ENCODE data around the gene TSC22D1. TPM values are rescaled to one million over a fixed set of nuclear protein-coding genes. Genes with fewer than 3 reads are reported as not detected.

Gene TSC22D1
- total RNA-seq, 2 experiments from 2014 or later = 14.6 to 27.7 TPM

GRCh38 chr13:44411841-44412240, 164.3 kb downstream of the TSC22D1 start:
- ChIA-PET POLR2A (no interaction called here), CTCF (ENCODE audit: unreplicated experiment) (no interaction called here)
- no peak overlapping the region for H3K4me3 ChIP-seq (ENCODE audit: low read depth, low read length, poor library complexity, severe bottlenecking)
- H3K27ac ChIP-seq (ENCODE audit: low read depth, low read length, poor library complexity, severe bottlenecking) = no peak overlapping the region
- no peak for DNase-seq (ENCODE audit: low spot score)
- no peak for TF ChIP-seq EZH2phosphoT487 (IDR thresholded peaks at IDR 0.05; ENCODE audit: borderline replicate concordance, low read depth, low read length)
- no peak for TF ChIP-seq CTCF (conservative IDR thresholded peaks at IDR 0.05; ENCODE audit: low read length)
- no peak overlapping the region for H2AFZ ChIP-seq (ENCODE audit: low read length)
- intact Hi-C loops (cut with micrococcal nuclease; ENCODE audit: unreplicated experiment) = no loop called here
- no peak overlapping the region for H3K4me2 ChIP-seq (ENCODE audit: low read length)
- no peaks in the 10 kb centered on the region for H4K20me1 ChIP-seq (ENCODE audit: insufficient read depth, low read length)
- no peaks in the 10 kb centered on the region for H3K36me3 ChIP-seq (ENCODE audit: insufficient read depth, low read length)
- no peaks in the 10 kb centered on the region for H3K9me3 ChIP-seq (ENCODE audit: low read length)
- no peaks in the 10 kb centered on the region for H3K79me2 ChIP-seq (ENCODE audit: insufficient read depth, low read depth, low read length)
- no peaks in the 10 kb centered on the region for H3K9me2 ChIP-seq (ENCODE audit: insufficient read depth, low read length)
- H3K4me1 ChIP-seq (ENCODE audit: insufficient read depth, low read length, poor library complexity, severe bottlenecking) = no peaks in the 10 kb centered on the region
- BruUV-seq (replicated peaks) = no TSS peak

- H2AFZ ChIP-seq (ENCODE audit: low read length) = no peak overlapping the region
- H3K4me2 ChIP-seq (ENCODE audit: low read length) = no peak overlapping the region
- no peaks in the 10 kb centered on the region for H3K4me1 ChIP-seq (ENCODE audit: insufficient read depth, low read length, poor library complexity, severe bottlenecking)
- ChIA-PET CTCF (ENCODE audit: unreplicated experiment) (no interaction called here), POLR2A (no interaction called here)
- no peaks in the 10 kb centered on the region for H3K9me3 ChIP-seq (ENCODE audit: low read length)
- no peaks in the 10 kb centered on the region for H3K9me2 ChIP-seq (ENCODE audit: insufficient read depth, low read length)
- intact Hi-C loops (cut with micrococcal nuclease; ENCODE audit: unreplicated experiment) = no loop called here
- no peaks in the 10 kb centered on the region for H3K36me3 ChIP-seq (ENCODE audit: insufficient read depth, low read length)
- BruUV-seq (replicated peaks) = no TSS peak
- H3K4me3 ChIP-seq (ENCODE audit: low read depth, low read length, poor library complexity, severe bottlenecking) = no peak overlapping the region
- TF ChIP-seq EZH2phosphoT487 (IDR thresholded peaks at IDR 0.05; ENCODE audit: borderline replicate concordance, low read depth, low read length) = no peak
- peak; percentile 47; the same call in 1 of the 2 replicates for TF ChIP-seq CTCF (conservative IDR thresholded peaks at IDR 0.05; ENCODE audit: low read length)
- DNase-seq (ENCODE audit: low spot score) = peak; percentile 4
- no peak overlapping the region for H3K27ac ChIP-seq (ENCODE audit: low read depth, low read length, poor library complexity, severe bottlenecking)
- H3K79me2 ChIP-seq (ENCODE audit: insufficient read depth, low read depth, low read length) = no peaks in the 10 kb centered on the region
- no peaks in the 10 kb centered on the region for H4K20me1 ChIP-seq (ENCODE audit: insufficient read depth, low read length)
These were observed 165.7 kb downstream of the TSC22D1 start for GRCh38 chr13:44410328-44410859.

GRCh38 chr13:44409595-44409994, 166.5 kb downstream of the TSC22D1 start:
- no peaks in the 10 kb centered on the region for H3K36me3 ChIP-seq (ENCODE audit: insufficient read depth, low read length)
- H3K4me1 ChIP-seq (ENCODE audit: insufficient read depth, low read length, poor library complexity, severe bottlenecking) = no peaks in the 10 kb centered on the region
- BruUV-seq (replicated peaks) = no TSS peak
- H3K79me2 ChIP-seq (ENCODE audit: insufficient read depth, low read depth, low read length) = no peaks in the 10 kb centered on the region
- no peak overlapping the region for H3K4me2 ChIP-seq (ENCODE audit: low read length)
- H3K9me3 ChIP-seq (ENCODE audit: low read length) = no peaks in the 10 kb centered on the region
- no peak for TF ChIP-seq EZH2phosphoT487 (IDR thresholded peaks at IDR 0.05; ENCODE audit: borderline replicate concordance, low read depth, low read length)
- no peak for TF ChIP-seq CTCF (conservative IDR thresholded peaks at IDR 0.05; ENCODE audit: low read length)
- ChIA-PET POLR2A (no interaction called here), CTCF (ENCODE audit: unreplicated experiment) (no interaction called here)
- intact Hi-C loops (cut with micrococcal nuclease; ENCODE audit: unreplicated experiment) = no loop called here
- H4K20me1 ChIP-seq (ENCODE audit: insufficient read depth, low read length) = no peaks in the 10 kb centered on the region
- no peak overlapping the region for H2AFZ ChIP-seq (ENCODE audit: low read length)
- no peak overlapping the region for H3K4me3 ChIP-seq (ENCODE audit: low read depth, low read length, poor library complexity, severe bottlenecking)
- no peaks in the 10 kb centered on the region for H3K9me2 ChIP-seq (ENCODE audit: insufficient read depth, low read length)
- H3K27ac ChIP-seq (ENCODE audit: low read depth, low read length, poor library complexity, severe bottlenecking) = no peak overlapping the region
- DNase-seq (ENCODE audit: low spot score) = no peak
